DOHH2 (cell line): ENCODE results near the gene CTIF.
A peak's percentile ranks its signal among the peaks of the same experiment; 100 is the strongest.

Experiments
- H3F3A ChIP-seq: fragments of 200-600 bp; sonication (generic), shearing (Covaris generic); 2 replicates; pipeline ENCODE4 v1.6.0; 2016; ENCODE audit warnings: antibody characterized with exemption, mild to moderate bottlenecking; ENCODE audit not compliant: control insufficient read depth, insufficient read depth
- H3K27ac ChIP-seq: fragments of 200-600 bp; sonication (generic); 2 replicates; pipeline ENCODE4 v1.5.1; 2014; ENCODE audit warnings: low read depth, mild to moderate bottlenecking, low read length, moderate library complexity
- H3K27me3 ChIP-seq: fragments of 200-600 bp; sonication (generic); 2 replicates; pipeline ENCODE4 v1.6.1; 2014; ENCODE audit warnings: mild to moderate bottlenecking, low read length, mixed read lengths; ENCODE audit not compliant: control insufficient read depth
- H3K36me3 ChIP-seq: fragments of 200-600 bp; sonication (generic); 2 replicates; pipeline ENCODE4 v1.6.1; 2014; ENCODE audit warnings: mild to moderate bottlenecking, low read length, moderate library complexity, mixed read lengths; ENCODE audit not compliant: control insufficient read depth
- H3K4me1 ChIP-seq: fragments of 200-600 bp; sonication (generic); 2 replicates; pipeline ENCODE4 v1.6.1; 2014; ENCODE audit warnings: mild to moderate bottlenecking, low read length, mixed read lengths; ENCODE audit not compliant: control insufficient read depth
- H3K4me2 ChIP-seq: fragments of 200-600 bp; sonication (generic); 2 replicates; pipeline ENCODE4 v1.6.0; 2014; ENCODE audit warnings: mild to moderate bottlenecking, low read length, moderate library complexity
- H3K4me3 ChIP-seq: fragments of 200-600 bp; sonication (generic); 2 replicates; pipeline ENCODE4 v1.5.1; 2014; ENCODE audit warnings: mild to moderate bottlenecking, low read length, mixed read lengths
- H3K79me2 ChIP-seq: fragments of 200-600 bp; sonication (generic); 2 replicates; pipeline ENCODE4 v1.6.1; 2014; ENCODE audit warnings: mild to moderate bottlenecking, low read length, mixed read lengths; ENCODE audit not compliant: control insufficient read depth
- H3K9me2 ChIP-seq: fragments of 200-600 bp; sonication (generic); replicated peaks from 2 replicates; pipeline ENCODE4 v1.6.1; 2014; ENCODE audit warnings: mild to moderate bottlenecking, low read length, mixed read lengths; ENCODE audit not compliant: control insufficient read depth
- H3K9me3 ChIP-seq: fragments of 200-600 bp; sonication (generic); 2 replicates; pipeline ENCODE4 v1.6.1; 2014; ENCODE audit warnings: antibody characterized with exemption, low read length, mixed read lengths; ENCODE audit not compliant: control insufficient read depth, insufficient read depth
- H4K20me1 ChIP-seq: fragments of 200-600 bp; sonication (generic); 2 replicates; pipeline ENCODE4 v1.6.0; 2014; ENCODE audit warnings: low read depth, mild to moderate bottlenecking, antibody characterized with exemption, low read length, moderate library complexity; ENCODE audit not compliant: control insufficient read depth, insufficient read depth
- CTCF ChIP-seq: fragments of 200-600 bp; sonication (generic); IDR thresholded peaks from one replicate; pipeline ENCODE4 v1.5.1; 2014; ENCODE audit warnings: antibody characterized with exemption, mild to moderate bottlenecking, low read depth, low read length; ENCODE audit not compliant: poor library complexity, severe bottlenecking
- EZH2phosphoT487 ChIP-seq: fragments of 200-600 bp; sonication (generic); IDR thresholded peaks from 2 replicates; pipeline ENCODE4 v1.6.1; 2017; ENCODE audit warnings: borderline replicate concordance, mild to moderate bottlenecking, antibody characterized with exemption, low read length, moderate library complexity, mixed read lengths

Gene CTIF

DNA sequence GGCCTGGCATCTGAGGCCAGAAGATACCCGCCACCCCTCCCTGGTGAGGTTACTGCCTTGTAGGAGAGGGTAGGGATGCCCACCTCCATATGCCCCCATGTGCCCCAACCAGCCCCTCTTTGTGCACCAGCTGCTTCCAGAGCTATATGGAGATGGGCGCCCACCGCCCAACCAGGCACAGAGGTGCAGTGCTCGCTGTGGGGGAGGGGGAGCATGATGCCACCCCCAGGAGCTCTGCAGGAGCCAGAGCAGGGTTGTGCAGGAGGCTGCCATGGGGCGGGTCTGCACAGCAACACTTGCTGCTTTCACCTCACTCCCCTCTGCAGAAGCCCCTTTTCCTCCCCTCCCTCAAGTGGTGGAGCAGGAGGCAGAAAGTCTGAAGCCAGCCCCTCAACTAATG is 237.3 kb downstream of the CTIF start:
- no peak for TF ChIP-seq EZH2phosphoT487
- TF ChIP-seq CTCF: no peak
- no peaks in the 10 kb centered on the region for H3K4me1 ChIP-seq
- no peak overlapping the region for H3K4me2 ChIP-seq
- H4K20me1 ChIP-seq: no peaks in the 10 kb centered on the region; the same call in 1 of the 2 replicates
- H3K27ac ChIP-seq: no peak overlapping the region
- no peaks in the 10 kb centered on the region for H3K9me3 ChIP-seq
- no peak overlapping the region for H3K4me3 ChIP-seq
- no peaks in the 10 kb centered on the region for H3K79me2 ChIP-seq
- no peaks in the 10 kb centered on the region for H3F3A ChIP-seq
- peaks cover 5% of the 10 kb centered on the region; the same call in 1 of the 2 replicates for H3K27me3 ChIP-seq
- no peaks in the 10 kb centered on the region for H3K36me3 ChIP-seq
- no peaks in the 10 kb centered on the region for H3K9me2 ChIP-seq

GRCh38 chr18:48776641-48777025 is 237.8 kb downstream of the CTIF start:
- no peak overlapping the region for H3K4me2 ChIP-seq
- no peak for TF ChIP-seq CTCF
- TF ChIP-seq EZH2phosphoT487: no peak
- H3K79me2 ChIP-seq: no peaks in the 10 kb centered on the region
- no peak overlapping the region for H3K27ac ChIP-seq
- no peaks in the 10 kb centered on the region for H3F3A ChIP-seq
- H3K36me3 ChIP-seq: no peaks in the 10 kb centered on the region
- no peaks in the 10 kb centered on the region; the same call in 1 of the 2 replicates for H4K20me1 ChIP-seq
- H3K4me3 ChIP-seq: no peak overlapping the region
- peaks cover 1% of the 10 kb centered on the region; the same call in 1 of the 2 replicates for H3K4me1 ChIP-seq
- H3K9me2 ChIP-seq: no peaks in the 10 kb centered on the region
- no peaks in the 10 kb centered on the region for H3K9me3 ChIP-seq
- H3K27me3 ChIP-seq: peaks cover 5% of the 10 kb centered on the region; the same call in 1 of the 2 replicates

GRCh38 chr18:48777026-48777743 is 238.4 kb downstream of the CTIF start:
- H4K20me1 ChIP-seq: no peaks in the 10 kb centered on the region; the same call in 1 of the 2 replicates
- H3K9me2 ChIP-seq: no peaks in the 10 kb centered on the region
- H3K4me3 ChIP-seq: no peak overlapping the region
- no peaks in the 10 kb centered on the region for H3F3A ChIP-seq
- H3K79me2 ChIP-seq: no peaks in the 10 kb centered on the region
- no peaks in the 10 kb centered on the region for H3K9me3 ChIP-seq
- no peaks in the 10 kb centered on the region for H3K36me3 ChIP-seq
- no peak for TF ChIP-seq EZH2phosphoT487
- TF ChIP-seq CTCF: peak; percentile 96
- peaks cover 5% of the 10 kb centered on the region; the same call in 1 of the 2 replicates for H3K27me3 ChIP-seq
- H3K4me2 ChIP-seq: no peak overlapping the region
- peaks cover 4% of the 10 kb centered on the region; the same call in 1 of the 2 replicates for H3K4me1 ChIP-seq
- H3K27ac ChIP-seq: no peak overlapping the region
